GM18517 (cell line): ENCODE data around the gene ELOVL3.
"Not testable (repeated sequence)": the region's sequence is repeated elsewhere in the genome, so short reads cannot be mapped to it uniquely, and the experiment has no call there.

Experiments used
- ATAC-seq: cut with Tn5 transposase; IDR thresholded peaks from one replicate; pipeline ENCODE4 v1.9.1; 2021; ENCODE audit warnings: mild to moderate bottlenecking, moderate library complexity; ENCODE audit not compliant: unreplicated experiment

Gene ELOVL3

GRCh38 chr10:102247734-102248133, 21.6 kb downstream of the ELOVL3 start:
- ATAC-seq: no peak

- not testable (repeated sequence) for ATAC-seq
Observed at GRCh38 chr10:102252508-102252907, 26.4 kb downstream of the ELOVL3 start.

DNA sequence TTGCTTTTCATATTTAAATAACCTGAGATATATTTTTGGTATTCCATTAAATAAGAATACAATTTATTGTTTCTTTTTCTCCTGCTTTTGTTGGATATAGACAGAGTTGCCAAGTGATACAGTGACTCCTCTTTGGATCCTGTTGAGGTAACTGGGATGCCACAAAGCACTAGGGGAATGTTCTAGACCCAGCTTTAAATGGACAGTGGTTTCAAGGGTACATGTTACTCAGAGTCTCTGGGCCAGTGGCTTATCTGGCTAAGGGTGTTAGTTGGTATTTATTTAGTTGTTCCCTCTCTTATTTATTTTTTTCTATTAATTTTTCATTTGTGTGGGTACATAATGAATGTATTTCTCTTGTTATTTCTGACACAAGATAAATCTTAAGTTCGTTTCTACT, 28.3 kb downstream of the ELOVL3 start:
- ATAC-seq: no peak

DNA sequence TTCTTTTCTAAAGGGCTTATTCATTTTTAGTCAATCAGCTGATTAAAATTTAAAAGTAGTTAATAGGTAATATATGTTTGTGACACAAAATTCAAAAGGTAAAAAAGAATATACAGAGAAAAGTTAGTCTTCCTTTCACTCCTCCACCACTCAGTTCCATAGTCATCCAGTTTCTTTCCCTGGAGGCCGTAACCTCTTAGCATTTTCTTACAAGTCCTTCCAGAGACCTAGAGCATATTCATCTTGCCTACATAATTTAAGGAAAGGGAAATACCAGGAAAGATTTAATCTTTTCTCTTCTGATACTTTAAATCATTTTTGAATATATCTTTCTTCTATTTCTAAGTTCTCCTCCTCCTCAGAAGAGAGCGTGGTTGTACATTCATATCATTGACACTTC, 29.3 kb downstream of the ELOVL3 start:
- no peak for ATAC-seq

DNA sequence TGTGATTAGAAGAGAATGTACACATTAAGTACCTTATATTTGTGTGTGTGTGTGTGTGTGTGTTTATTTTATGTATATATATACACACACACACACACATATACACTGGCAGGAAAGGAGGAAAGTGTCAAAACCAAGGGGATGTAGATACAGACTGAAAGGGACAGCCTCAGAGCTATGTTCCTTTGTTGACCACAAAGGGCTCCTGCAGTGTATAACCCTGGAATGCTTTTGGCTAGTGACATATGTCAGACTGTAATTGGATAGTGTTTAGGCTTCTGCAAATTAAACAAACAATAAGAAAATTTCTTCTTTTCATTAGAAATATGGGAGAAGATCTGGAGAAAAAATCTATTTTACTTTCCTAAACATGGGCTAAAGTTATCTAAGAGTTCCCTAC, 35.1 kb downstream of the ELOVL3 start:
- ATAC-seq: no peak

GRCh38 chr10:102261842-102262241, 35.7 kb downstream of the ELOVL3 start:
- ATAC-seq: no peak

DNA sequence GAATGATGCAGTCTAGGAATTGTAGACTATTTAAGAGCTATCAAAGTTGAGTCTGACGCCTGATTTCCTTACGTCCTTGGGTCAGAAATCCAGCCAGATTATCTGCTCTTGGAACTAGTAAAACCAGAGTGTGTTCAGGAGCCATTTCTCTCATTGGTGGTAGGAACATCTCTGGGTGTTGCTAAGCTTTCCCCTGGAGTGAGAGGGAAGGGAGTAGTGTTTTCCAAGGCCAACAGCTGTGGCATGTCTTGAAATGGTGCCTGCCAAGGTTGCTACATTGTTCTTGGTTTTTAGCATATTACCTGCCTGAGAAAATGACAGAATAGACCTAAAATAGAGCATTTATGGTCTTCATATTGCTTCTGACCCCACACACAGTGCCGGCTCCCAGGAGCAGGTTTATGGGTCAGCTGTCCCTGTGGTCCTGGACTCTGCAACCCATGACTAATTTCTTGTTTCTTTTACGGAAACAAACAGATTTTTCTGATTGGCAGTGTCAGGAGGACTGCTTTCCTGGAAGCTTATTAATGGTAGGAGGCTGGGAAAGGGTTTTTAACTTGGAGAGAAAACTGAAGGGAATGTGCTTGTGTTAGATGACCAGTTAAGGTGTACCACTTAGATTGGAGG, 36.8 kb downstream of the ELOVL3 start:
- ATAC-seq: no peak

- ATAC-seq: no peak
Observed at GRCh38 chr10:102264371-102264770, 38.3 kb downstream of the ELOVL3 start.

DNA sequence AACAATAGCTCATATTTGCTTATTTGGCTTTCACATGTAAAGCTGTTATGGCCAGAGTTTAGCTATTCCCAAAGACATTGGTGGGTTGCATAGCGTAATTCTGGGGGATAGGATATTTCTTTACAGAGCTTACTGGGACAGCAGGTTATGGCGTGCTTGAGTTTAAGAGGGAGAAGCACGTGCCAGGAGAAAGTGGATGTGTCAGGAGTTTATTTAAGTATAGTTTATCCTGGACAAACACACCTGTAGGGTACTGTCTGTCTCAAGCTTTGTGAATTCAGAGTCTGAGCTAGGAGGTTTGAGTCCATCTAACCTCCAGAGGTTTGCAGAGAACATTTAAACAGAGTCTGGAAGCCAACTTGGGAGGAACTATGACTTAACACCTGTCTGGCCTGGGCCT, 40.6 kb downstream of the ELOVL3 start:
- ATAC-seq: no peak

GRCh38 chr10:102267748-102268147, 41.6 kb downstream of the ELOVL3 start:
- ATAC-seq: no peak

DNA sequence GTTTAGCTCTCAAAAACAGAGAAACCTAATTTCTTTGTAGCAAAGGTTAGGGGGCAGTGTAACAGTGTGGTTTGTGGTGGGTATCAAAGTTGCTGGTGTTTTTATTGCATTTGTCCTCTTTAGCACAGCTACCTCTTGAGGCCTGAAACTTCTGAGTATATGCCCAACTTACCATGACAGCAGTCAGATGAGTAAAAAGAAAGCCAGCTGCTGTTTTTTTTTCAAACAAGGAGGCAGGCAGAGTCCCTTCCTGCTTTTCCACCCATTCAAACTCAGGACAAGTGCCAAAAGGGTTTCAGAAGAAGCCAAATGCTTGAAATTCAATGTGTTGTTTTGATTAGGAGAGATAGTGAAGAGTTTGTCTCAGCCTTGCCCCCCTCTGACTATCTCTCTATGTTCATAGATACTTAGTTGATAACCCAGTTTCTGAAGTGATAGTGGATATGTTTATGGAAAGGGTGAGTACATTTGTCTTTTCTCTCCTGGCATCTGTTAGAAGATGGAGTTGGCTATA, 42.3 kb downstream of the ELOVL3 start:
- ATAC-seq: no peak

DNA sequence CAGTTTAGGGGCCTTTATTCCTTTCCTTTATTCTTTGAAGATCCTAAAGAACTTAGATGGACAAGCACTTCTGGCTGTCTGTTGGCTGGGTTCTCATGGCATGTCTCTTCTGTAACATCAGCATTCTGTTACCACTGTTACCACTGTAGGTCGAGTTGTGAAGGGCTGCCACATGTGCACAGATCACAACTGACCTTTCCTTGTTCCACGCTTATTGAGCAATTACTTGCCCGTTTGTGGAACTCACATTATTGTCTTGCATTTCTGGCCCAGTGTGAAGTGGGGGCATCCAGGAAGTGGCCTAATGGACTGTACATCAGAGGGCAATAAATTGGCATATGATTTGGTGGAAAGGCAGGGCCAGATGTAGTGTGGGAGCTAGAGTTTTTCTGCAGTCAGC, 42.9 kb downstream of the ELOVL3 start:
- ATAC-seq: no peak

- ATAC-seq: no peak
Observed at GRCh38 chr10:102274062-102274461, 48.0 kb downstream of the ELOVL3 start.

- ATAC-seq: no peak
Observed at GRCh38 chr10:102275343-102275742, 49.2 kb downstream of the ELOVL3 start.

DNA sequence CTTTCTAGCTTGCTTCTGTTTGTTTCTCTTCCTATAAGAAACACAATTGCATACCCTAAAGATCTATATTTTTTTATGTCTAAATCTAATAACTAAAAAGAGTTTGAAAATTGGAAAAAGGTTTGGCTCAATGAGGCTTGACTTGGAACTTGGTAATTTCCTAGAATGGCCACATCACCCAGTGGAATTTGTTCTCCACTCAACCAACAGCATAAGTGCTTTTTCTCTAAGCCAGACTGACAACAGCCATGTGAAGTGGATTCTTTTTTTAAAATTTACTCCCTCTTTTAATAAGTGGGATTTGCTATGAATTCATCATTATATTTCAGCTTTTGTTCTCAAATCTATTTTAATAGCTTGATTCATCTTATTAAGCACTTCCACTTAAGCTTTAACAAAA, 53.0 kb downstream of the ELOVL3 start:
- no peak for ATAC-seq
